Inferior parietal cortex (tissue), 1 donor: ENCODE results near the gene APOLD1.
"Not testable (repeated sequence)": the region's sequence is repeated elsewhere in the genome, so short reads cannot be mapped to it uniquely, and the experiment has no call there.

Source experiments
- DNase-seq: peaks from one replicate; pipeline ENCODE4 v3.0.0-alpha.2; 2016; ENCODE audit errors: extremely low spot score

Gene APOLD1

GRCh38 chr12:12807970-12808702 lies 22.7 kb downstream of the APOLD1 start:
- no peak for DNase-seq

GRCh38 chr12:12810553-12811021 lies 25.1 kb downstream of the APOLD1 start:
- DNase-seq: no peak

GRCh38 chr12:12811343-12811742 lies 25.9 kb downstream of the APOLD1 start:
- DNase-seq: no peak

GRCh38 chr12:12812174-12812573 lies 26.7 kb downstream of the APOLD1 start:
- no peak for DNase-seq

- no peak for DNase-seq
Observed at GRCh38 chr12:12812618-12813119, 27.2 kb downstream of the APOLD1 start.

GRCh38 chr12:12813120-12814101 lies 28.0 kb downstream of the APOLD1 start, which contains the start of gene DDX47:
Gene DDX47 (plus strand): TSS chr12:12813346. CDS start chr12:12813368, 22 bp downstream.
- DNase-seq: peak; percentile 94

GRCh38 chr12:12817616-12818015 lies 32.2 kb downstream of the APOLD1 start:
- no peak for DNase-seq

GRCh38 chr12:12818701-12819100 lies 33.2 kb downstream of the APOLD1 start:
- DNase-seq: no peak

GRCh38 chr12:12819221-12819620 lies 33.8 kb downstream of the APOLD1 start:
- DNase-seq: no peak

- DNase-seq: no peak
Observed at GRCh38 chr12:12819752-12820311, 34.4 kb downstream of the APOLD1 start.

GRCh38 chr12:12820376-12820775 lies 34.9 kb downstream of the APOLD1 start:
- not testable (repeated sequence) for DNase-seq

- DNase-seq: no peak
Observed at GRCh38 chr12:12821975-12822374, 36.5 kb downstream of the APOLD1 start.

GRCh38 chr12:12822886-12823285 lies 37.4 kb downstream of the APOLD1 start:
- DNase-seq: no peak

- no peak for DNase-seq
Observed at GRCh38 chr12:12823300-12823699, 37.8 kb downstream of the APOLD1 start.

- no peak for DNase-seq
Observed at GRCh38 chr12:12823811-12824210, 38.4 kb downstream of the APOLD1 start.

GRCh38 chr12:12835378-12836146 lies 50.1 kb downstream of the APOLD1 start:
- DNase-seq: no peak

GRCh38 chr12:12836571-12836970 lies 51.1 kb downstream of the APOLD1 start:
- DNase-seq: no peak

- peak; percentile 31 for DNase-seq
Observed at GRCh38 chr12:12837025-12837812, 51.8 kb downstream of the APOLD1 start.

- no peak for DNase-seq
Observed at GRCh38 chr12:12837813-12838153, 52.3 kb downstream of the APOLD1 start.

- DNase-seq: no peak
Observed at GRCh38 chr12:12839003-12839395, 53.5 kb downstream of the APOLD1 start.
